ENCODE measurements around the gene KRTAP6-1.

DNA sequence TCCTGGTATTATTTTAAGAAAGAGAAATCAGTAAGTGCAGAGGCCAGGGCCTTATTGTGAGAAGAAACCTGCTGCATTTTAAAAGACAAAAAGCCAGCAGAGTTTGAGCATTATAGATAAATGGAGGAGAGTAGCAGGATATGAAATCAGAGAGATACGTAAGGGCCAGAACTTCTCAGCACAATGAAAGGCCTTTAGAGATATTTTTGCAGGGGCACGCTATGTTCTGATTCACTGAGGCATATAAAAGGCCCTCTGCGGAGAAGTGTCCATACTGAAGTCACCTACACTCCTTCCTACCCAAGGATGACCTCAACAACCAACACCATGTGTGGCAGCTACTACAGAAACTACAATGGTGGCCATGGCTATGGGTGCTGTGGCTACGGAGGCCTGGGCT lies 21.6 kb downstream of the KRTAP6-1 start, which contains the start of gene KRTAP6-3:
- no peak for TF ChIP-seq GATA2 (IDR thresholded peaks at IDR 0.05; ENCODE audit: low read depth, low read length)
- no peak for TF ChIP-seq GATA3 (IDR thresholded peaks at IDR 0.05; ENCODE audit: low read depth, low read length)
